NT2/D1 (cell line): Measurements from ENCODE around the gene LINGO1.

Experiments used
- SUZ12 ChIP-seq: IDR thresholded peaks from 2 replicates; pipeline ENCODE4 v1.6.1; 2011; ENCODE audit not compliant: insufficient read length, insufficient read depth; ENCODE audit errors: extremely low read depth
- ZNF274 ChIP-seq: IDR thresholded peaks from 2 replicates; pipeline ENCODE4 v1.6.1; 2011; ENCODE audit warnings: mild to moderate bottlenecking, low read depth, low read length

DNA sequence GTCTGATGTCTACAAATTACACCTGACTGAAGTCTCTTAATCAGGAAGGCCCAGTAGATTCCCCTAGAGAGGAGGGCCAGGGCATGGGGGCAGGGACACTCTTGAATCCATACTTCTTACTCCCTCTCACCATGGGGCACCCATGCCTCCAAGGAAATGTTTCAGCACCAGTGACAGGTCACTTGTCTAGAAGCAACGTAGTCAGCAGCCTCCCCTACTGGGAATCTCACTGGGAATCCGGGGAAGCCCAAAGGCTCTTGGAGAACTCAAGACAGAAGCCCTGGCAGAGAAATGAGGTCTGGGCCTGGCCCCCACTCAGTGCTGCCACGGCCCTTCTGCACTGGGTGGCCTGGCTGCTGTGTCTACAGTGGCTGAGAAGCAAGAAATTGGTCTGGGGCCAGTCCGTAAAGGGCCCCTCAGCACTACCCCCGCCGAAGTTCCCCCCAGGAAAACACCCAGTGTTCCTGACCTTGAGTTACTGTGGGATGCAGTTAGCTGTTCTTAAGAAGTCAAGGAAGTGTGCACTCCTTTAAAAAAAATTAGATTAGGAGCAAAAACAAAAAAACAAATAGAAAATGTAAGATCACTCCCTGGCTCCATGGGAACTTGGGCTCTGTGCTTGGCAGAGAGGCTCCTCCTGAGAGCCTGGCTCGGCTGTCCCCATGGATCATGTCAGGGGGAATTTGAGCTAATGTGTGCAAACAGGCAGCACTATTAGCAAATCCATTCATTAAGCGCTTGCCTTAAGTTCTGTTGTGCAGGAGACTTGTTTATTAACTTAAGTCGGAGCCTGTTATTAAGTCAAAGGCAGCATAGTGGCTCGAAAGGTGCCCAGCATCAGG lies 5.4 kb upstream of the LINGO1 start:
- no peak for TF ChIP-seq ZNF274
- TF ChIP-seq SUZ12: no peak
